ENCODE results near the gene PIP4K2B.
"Not testable (repeated sequence)": the region's sequence is repeated elsewhere in the genome, so short reads cannot be mapped to it uniquely, and the experiment has no call there.

PIP4K2B gene

GRCh38 chr17:38799501-38800236 is at the start of gene PIP4K2B:
Gene PIP4K2B (minus strand): TSS chr17:38799556. CDS start chr17:38799424, 132 bp downstream.
- peak; percentile 92 to 93 for DNase-seq

GRCh38 chr17:38848557-38848891 is 49.2 kb upstream of the PIP4K2B start:
- DNase-seq: no peak

GRCh38 chr17:38844261-38844757 is 45.0 kb upstream of the PIP4K2B start:
- DNase-seq: no peak

GRCh38 chr17:38825762-38826247 is 26.4 kb upstream of the PIP4K2B start:
- no peak for DNase-seq

- DNase-seq: peak; percentile 97 to 98
Measured at GRCh38 chr17:38824899-38825761, 25.8 kb upstream of the PIP4K2B start, which contains the start of gene CWC25. Gene CWC25 (minus strand): TSS chr17:38825321. CDS start chr17:38825183, 138 bp downstream.

- peak in 1 of 2 donors; percentile 34 for DNase-seq
Measured at GRCh38 chr17:38815576-38816193, 16.3 kb upstream of the PIP4K2B start.

GRCh38 chr17:38809828-38810227 is 10.5 kb upstream of the PIP4K2B start:
- no peak for DNase-seq

GRCh38 chr17:38800237-38800760 is 943 bp upstream of the PIP4K2B start:
- no peak for DNase-seq

GRCh38 chr17:38798614-38799500 is 499 bp downstream of the PIP4K2B start:
- DNase-seq: peak; percentile 40 to 57

GRCh38 chr17:38797828-38798227 is 1.5 kb downstream of the PIP4K2B start:
- DNase-seq: no peak

GRCh38 chr17:38797158-38797490 is 2.2 kb downstream of the PIP4K2B start:
- DNase-seq: no peak

GRCh38 chr17:38796451-38797157 is 2.8 kb downstream of the PIP4K2B start:
- no peak for DNase-seq

- no peak for DNase-seq
Measured at GRCh38 chr17:38794221-38794620, 5.1 kb downstream of the PIP4K2B start.

- DNase-seq: no peak
Measured at GRCh38 chr17:38791162-38791561, 8.2 kb downstream of the PIP4K2B start.

- not testable (repeated sequence) for DNase-seq
Measured at GRCh38 chr17:38790148-38790707, 9.1 kb downstream of the PIP4K2B start.

GRCh38 chr17:38789185-38789584 is 10.2 kb downstream of the PIP4K2B start:
- DNase-seq: no peak

- not testable (repeated sequence) for DNase-seq
Measured at GRCh38 chr17:38787999-38788398, 11.4 kb downstream of the PIP4K2B start.

GRCh38 chr17:38786372-38786771 is 13.0 kb downstream of the PIP4K2B start:
- DNase-seq: no peak

GRCh38 chr17:38783227-38783626 is 16.1 kb downstream of the PIP4K2B start:
- DNase-seq: no peak

- no peak for DNase-seq
Measured at GRCh38 chr17:38779965-38780752, 19.2 kb downstream of the PIP4K2B start.
